M059J (cell line): Measurements from ENCODE around the gene PCBP1. TPM values are rescaled to one million over a fixed set of nuclear protein-coding genes. Genes with fewer than 3 reads are reported as not detected.
"Not testable (repeated sequence)": the region's sequence is repeated elsewhere in the genome, so short reads cannot be mapped to it uniquely, and the experiment has no call there.

Experiments used
- DNase-seq: peaks from one replicate; pipeline ENCODE4 v3.0.0-alpha.2; 2012; ENCODE audit warnings: low read depth
- total RNA-seq: library from RNA; depleted of rRNA; stranded (reverse); fragments of >200 nt; shearing (Covaris generic); gene quantifications from 2 replicates; pipeline ENCODE4 v1.2.3, GENCODE V29; 2014

The PCBP1 gene
- total RNA-seq, 1 experiment from 2014 or later: 37.7 TPM

GRCh38 chr2:70095720-70096670 is 8.7 kb downstream of the PCBP1 start:
- DNase-seq: no peak

DNA sequence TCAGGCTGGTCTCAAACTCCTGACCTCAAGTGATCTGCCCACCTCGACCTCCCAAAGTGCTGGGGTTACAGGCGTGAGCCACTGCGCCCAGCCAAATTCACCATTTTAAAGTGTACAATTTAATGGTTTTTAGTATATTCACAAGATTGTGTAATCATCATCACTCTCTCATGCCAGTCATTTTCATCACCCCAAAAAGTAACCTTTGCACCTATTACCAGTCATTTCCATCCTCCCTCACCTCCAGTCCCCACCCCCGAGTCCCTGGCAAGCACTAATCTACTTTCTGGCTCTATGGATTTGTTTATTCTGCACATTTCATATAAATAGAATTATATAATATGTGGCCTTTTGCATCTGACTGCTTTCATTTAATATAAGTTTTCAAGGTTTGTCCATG is 10.8 kb downstream of the PCBP1 start:
- DNase-seq: no peak

DNA sequence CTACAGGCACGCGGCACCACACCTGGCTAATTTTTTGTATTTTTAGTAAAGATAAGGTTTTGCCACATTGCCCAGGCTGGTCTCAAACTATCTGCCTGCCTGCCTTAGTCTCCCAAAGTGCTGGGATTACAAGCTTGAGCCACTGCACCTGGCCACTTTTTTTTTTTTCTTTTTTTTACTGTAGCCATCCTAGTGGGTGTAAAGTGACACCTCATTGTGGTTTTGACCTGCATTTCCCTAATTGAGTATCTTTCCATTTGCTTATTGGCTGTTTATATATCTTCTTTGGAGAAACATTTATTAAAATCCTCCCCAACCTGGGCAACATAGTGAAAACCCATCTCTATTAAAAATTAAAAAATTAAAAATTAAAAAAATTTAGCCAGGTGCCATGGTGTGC is 12.0 kb downstream of the PCBP1 start:
- no peak for DNase-seq

GRCh38 chr2:70101174-70101573 is 13.9 kb downstream of the PCBP1 start:
- DNase-seq: no peak

DNA sequence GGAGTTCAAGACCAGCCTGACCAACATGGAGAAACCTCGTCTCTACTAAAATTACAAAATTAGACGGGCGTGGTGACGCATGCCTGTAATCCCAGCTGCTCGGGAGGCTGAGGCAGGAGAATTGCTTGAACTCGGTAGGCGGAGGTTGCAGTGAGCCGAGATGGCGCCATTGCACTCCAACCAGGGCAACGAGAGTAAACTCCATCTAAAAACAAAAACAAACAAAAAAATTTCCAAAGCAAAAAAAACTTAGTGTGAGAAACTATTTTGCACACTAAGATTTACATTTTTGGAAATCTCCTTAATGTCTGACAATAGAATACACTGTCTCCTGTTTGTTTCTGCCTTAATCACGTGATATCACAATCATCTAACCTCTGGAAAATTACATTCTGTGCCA is 14.4 kb downstream of the PCBP1 start:
- DNase-seq: not testable (repeated sequence)

DNA sequence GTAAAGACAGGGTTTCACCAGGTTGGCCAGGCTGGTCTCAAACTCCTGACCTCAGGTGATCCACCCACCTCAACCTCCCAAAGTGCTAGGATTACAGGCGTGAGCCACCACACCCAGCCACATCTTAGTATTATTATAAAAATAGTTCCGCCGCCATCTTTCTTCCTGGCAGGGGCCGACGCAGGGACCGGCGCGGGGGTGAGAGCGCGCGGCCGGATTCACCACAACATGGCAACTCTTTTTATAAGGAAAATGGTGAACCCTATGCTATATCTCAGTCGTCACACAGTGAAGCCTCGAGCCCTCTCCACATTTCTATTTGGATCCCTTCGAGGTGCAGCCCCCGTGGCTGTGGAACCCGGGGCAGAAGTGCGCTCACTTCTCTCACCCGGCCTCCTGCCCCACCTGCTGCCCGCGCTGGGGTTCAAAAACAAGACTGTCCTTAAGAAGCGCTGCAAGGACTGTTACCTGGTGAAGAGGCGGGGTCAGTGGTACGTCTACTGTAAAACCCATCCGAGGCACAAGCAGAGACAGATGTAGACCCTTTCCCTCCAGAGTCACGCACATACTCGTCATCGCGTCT is 15.1 kb downstream of the PCBP1 start:
- DNase-seq: not testable (repeated sequence)

GRCh38 chr2:70103531-70104061 is 16.3 kb downstream of the PCBP1 start:
- DNase-seq: no peak

DNA sequence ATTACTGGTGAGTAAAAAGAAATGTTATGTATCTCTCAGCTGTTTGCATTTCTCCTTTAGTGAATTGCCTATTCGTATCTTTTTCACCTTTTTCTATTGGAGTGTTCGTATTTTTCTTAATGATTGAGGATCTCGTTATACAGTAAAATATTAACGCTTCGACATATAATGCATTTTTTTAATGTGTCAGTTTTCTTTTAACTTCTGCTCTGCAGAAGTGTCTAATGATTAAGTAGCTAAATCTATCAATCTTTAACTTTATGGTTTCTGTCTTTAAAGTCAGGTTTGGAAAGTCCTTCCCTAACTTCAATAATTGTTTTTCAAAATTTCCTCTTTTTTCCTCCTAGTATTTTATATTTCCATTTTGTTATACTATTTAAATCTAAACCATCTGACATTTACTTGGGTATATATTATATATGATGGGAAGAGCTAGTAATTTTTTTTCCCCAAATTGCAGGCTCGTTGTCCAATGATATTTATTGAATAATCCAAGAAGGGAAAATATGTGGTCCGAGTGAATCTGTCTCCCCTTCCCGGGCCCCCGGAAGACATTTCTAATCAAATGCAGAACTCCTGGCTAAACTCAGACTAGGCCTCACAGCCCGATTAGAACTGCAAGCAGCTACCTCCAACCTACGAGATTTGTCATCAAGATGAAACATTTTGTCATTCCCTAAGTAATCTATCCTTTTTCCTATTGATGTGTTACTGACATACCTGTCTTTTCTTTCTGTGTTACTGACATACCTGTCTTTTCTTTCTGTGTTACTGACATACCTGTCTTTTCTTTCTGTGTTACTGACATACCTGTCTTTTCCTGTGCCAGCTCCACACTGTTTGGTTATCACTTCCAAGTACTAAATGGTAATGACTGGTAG is 17.2 kb downstream of the PCBP1 start:
- no peak for DNase-seq

GRCh38 chr2:70106138-70106537 is 18.9 kb downstream of the PCBP1 start:
- not testable (repeated sequence) for DNase-seq

DNA sequence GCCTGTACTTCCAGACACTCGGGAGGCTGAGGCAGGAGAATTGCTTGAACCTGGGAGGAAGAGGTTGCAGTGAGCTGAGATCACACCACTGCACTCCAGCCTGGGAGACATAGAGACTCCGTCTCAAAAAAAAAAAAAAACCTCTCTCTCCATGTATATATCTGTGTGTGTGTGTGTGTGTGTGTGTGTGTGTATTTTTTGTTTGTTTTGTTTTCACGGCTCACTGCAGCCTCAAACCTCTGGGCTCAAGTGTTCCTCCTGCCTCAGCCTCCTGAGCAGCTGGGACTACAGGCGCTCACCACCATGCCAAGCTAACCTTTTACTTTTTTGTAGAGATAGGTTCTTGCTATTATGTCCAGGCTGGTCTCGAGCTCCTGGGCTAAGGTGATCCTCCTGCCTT is 23.1 kb downstream of the PCBP1 start:
- not testable (repeated sequence) for DNase-seq

- peak; percentile 27 for DNase-seq
Observed at GRCh38 chr2:70111752-70112591, 24.7 kb downstream of the PCBP1 start.

- no peak for DNase-seq
Observed at GRCh38 chr2:70113359-70114070, 26.2 kb downstream of the PCBP1 start.

DNA sequence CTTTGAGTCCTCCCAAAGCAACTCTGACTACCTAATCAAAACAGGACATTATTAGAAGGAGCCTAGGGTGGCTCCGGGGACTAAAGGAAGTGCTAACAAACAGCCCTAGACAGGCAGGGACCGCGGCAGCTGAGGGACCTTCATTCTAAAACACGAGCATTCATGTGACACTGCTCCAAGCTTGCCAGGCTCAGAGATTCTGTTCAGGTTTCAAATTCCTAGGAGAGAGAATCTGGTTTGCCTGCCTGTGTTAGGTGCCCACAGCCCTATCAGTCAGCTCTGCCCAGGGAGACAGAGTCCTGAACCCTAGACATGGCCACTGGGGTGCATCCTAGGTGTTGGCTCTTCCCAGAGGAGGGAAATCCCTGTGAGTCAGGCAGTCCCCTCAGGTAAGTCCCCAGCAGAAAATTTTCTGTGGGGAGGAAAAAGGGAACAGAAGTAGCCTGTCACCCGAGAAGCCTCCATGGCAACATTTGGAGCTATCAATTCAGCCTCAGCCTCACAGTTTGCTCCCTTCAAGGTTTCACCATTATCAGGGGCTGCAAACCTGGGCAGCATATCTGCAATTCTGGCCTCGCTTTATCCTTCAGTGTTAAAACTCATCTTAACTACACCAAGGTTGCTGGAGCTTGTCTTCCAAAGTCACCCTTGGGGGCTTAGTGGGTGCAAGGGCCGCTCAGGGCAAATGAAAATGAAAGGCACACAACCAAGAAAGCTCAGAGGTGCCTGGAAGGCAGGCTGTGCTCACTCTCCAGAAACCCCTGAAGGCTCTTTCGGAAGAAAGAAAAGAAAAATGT is 28.6 kb downstream of the PCBP1 start:
- DNase-seq: no peak

- DNase-seq: no peak
Observed at GRCh38 chr2:70116936-70117552, 29.8 kb downstream of the PCBP1 start.

DNA sequence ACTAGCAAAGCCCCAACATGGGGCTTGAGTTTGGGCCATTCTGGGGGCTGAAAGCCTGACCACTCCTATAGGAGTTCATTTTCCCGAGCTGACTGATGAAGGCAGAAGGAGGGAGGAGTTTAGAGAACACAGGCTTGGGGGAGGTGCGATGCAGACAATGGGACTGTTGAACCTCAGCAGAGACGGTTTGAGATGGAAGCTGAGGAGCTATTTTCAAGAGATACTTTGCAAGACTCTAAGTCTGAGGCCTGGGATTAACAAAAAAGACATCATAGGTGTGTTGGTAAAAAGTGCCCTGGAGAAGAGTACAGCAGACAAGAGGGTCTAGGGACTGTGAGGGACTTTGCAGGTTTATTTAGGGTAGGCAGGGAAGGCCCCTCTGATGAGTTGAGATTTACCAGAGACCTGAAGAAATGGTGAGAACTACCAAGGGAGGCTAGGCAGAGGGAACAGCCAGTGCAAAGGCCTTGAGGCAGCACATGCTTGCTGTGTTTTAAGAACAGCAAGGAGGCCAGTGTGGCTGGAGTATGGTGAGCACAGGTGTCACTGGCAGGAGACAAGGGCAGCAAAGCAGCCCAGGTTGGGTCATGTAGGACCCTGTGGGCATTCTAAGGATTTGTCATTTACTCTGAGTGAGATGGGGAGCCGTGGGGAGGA is 31.6 kb downstream of the PCBP1 start:
- no peak for DNase-seq

GRCh38 chr2:70121627-70122372 is 34.5 kb downstream of the PCBP1 start:
- DNase-seq: no peak

GRCh38 chr2:70122470-70122869 is 35.2 kb downstream of the PCBP1 start:
- DNase-seq: no peak
